Spleen (tissue), 11 donors: ENCODE measurements around the gene PLA2G6. TPM values are rescaled to one million over a fixed set of nuclear protein-coding genes. Genes with fewer than 3 reads are reported as not detected.

ENCODE experiments used
- DNase-seq: peaks from one replicate; pipeline ENCODE4 v3.0.0-alpha.2; 2020
- H3K27ac ChIP-seq, 8 donors: fragments of 200-600 bp; sonication (generic) in 7 of 8; 1 replicate in 4 of 8; 2 replicates in 4 of 8; pipeline versions ENCODE4 v1.5.0 to v1.8.0; 2016 to 2021; ENCODE audit warnings: inconsistent platforms in 4 of 8, mild to moderate bottlenecking in 4 of 8, moderate library complexity in 1 of 8
- H3K27me3 ChIP-seq, 7 donors: fragments of 200-600 bp; sonication (generic) in 6 of 7; replicated peaks in 1 of 7; 1 replicate in 4 of 7; 2 replicates in 3 of 7; pipeline versions ENCODE4 v1.5.0 to v1.8.0; 2016 to 2021; ENCODE audit warnings: inconsistent platforms in 3 of 7, mild to moderate bottlenecking in 1 of 7
- H3K36me3 ChIP-seq, 6 donors: fragments of 200-600 bp; sonication (generic) in 5 of 6; 1 replicate in 4 of 6; 2 replicates in 2 of 6; pipeline versions ENCODE4 v1.5.0 to v1.8.0; 2016 to 2021; ENCODE audit warnings: inconsistent platforms in 2 of 6
- H3K4me1 ChIP-seq, 6 donors: fragments of 200-600 bp; sonication (generic) in 5 of 6; 1 replicate in 3 of 6; 2 replicates in 3 of 6; pipeline versions ENCODE4 v1.5.0 to v1.8.0; 2016 to 2021; ENCODE audit warnings: inconsistent platforms in 3 of 6
- H3K4me3 ChIP-seq, 8 donors: fragments of 200-600 bp; sonication (generic) in 7 of 8; 1 replicate in 4 of 8; 2 replicates in 4 of 8; pipeline versions ENCODE4 v1.5.0 to v1.8.0; 2016 to 2021; ENCODE audit warnings: inconsistent platforms in 4 of 8, mild to moderate bottlenecking in 4 of 8, moderate library complexity in 2 of 8
- H3K9me3 ChIP-seq, 8 donors: fragments of 200-600 bp; sonication (generic) in 7 of 8; 1 replicate in 4 of 8; 2 replicates in 4 of 8; pipeline versions ENCODE4 v1.5.0 to v1.8.0; 2016 to 2021; ENCODE audit warnings: inconsistent platforms in 4 of 8
- CTCF ChIP-seq, 11 experiments: fragments of 200-600 bp in 7 of 11; fragments of 450-650 bp in 4 of 11; sonication (generic) in 4 of 11; IDR thresholded peaks in 8 of 11; conservative IDR thresholded peaks in 3 of 11; 1 replicate in 7 of 11; 2 replicates in 4 of 11; pipeline versions ENCODE4 v1.4.0 to v1.8.0; 2016 to 2021; ENCODE audit warnings: antibody characterized with exemption in 11 of 11, inconsistent platforms in 4 of 11, mild to moderate bottlenecking in 1 of 11
- POLR2A ChIP-seq, 3 donors: fragments of 450-650 bp; IDR thresholded peaks; one replicate each; pipeline ENCODE4 v1.5.1; 2017; ENCODE audit warnings: antibody characterized with exemption in 3 of 3, mild to moderate bottlenecking in 1 of 3
- POLR2AphosphoS5 ChIP-seq, 3 donors: sonication (generic); formaldehyde crosslinking; IDR thresholded peaks; one replicate each; pipeline ENCODE4 v1.5.1; 2017; ENCODE audit warnings: antibody characterized with exemption in 3 of 3
- WGBS, 5 donors: extraction: QIAGEN DNeasy Blood & Tissue Kit in 3 of 5; methylation state at CpG; one replicate each; pipeline versions ENCODE4 v1.1.5 to v1.1.7; 2013 to 2018; 5-methylcytosine and 5-hydroxymethylcytosine counted together
- intact Hi-C: fragments of 100-400 bp; cut with DNase I; formaldehyde crosslinking; loops from one replicate; pipeline ENCODE4 v1.15.0; 2023; ENCODE audit warnings: low total_unique reads
- polyA plus RNA-seq, 3 donors: library from polyadenylated mRNA; stranded (reverse); fragments of 200-250 nt; gene quantifications; one replicate each; pipeline ENCODE4 v1.2.1, GENCODE V29; 2013
- total RNA-seq, 7 donors: library from RNA; depleted of rRNA in 3 of 7; stranded (reverse); fragments of >200 nt in 3 of 7; fragmentation: NEBNext Ultra II Directional in 4 of 7; extraction: Animal tissue kit (Norgen Biotek cat#: 25700) in 4 of 7; gene quantifications; one replicate each; pipeline versions ENCODE4 v1.1.0 to v1.2.1, GENCODE V29; 2016 to 2021
- donor health status: healthy with polysubstance abuse.
- donor health status: DM: no; HTN: no; CAD: no; lungs with moderate emphysema.
- donor health status: DM: no; HTN: no; CAD: no.
- donor health status: Bipolar disorder and iron deficiency.
- donor health status: healthy.
- donor health status: DM: no; HTN: no; CAD: no.
- donor health status: DM: yes; HTN: yes; CAD: no.

PLA2G6 gene
- total and polyA plus RNA-seq, 10 donors: 18.1 to 60.9 (median 55.8) TPM

- no peak overlapping the region for H3K27ac ChIP-seq
- WGBS, 5 donors: 78 to 87% (median 86%) methylated on average over 10 of the region's 10 CpGs
- intact Hi-C loops: no loop called here
These were observed 10.3 kb upstream of the PLA2G6 start for GRCh38 chr22:38191731-38192474.

GRCh38 chr22:38191055-38191454 lies 9.4 kb upstream of the PLA2G6 start:
- H3K4me1 ChIP-seq: peaks cover 0 to 39% (median 13%) of the 10 kb centered on the region in 6 donors
- H3K36me3 ChIP-seq: no peaks in the 10 kb centered on the region
- DNase-seq: no peak
- intact Hi-C loops: no loop called here
- no peak overlapping the region for H3K4me3 ChIP-seq
- no peak for TF ChIP-seq POLR2A (IDR thresholded peaks at IDR 0.05)
- no peak for TF ChIP-seq POLR2AphosphoS5 (IDR thresholded peaks at IDR 0.05)
- TF ChIP-seq CTCF (IDR thresholded peaks at IDR 0.05 in 8 of 11, conservative IDR thresholded peaks at IDR 0.05 in 3 of 11): no peak
- H3K27me3 ChIP-seq: no peaks in the 10 kb centered on the region
- WGBS, 5 donors: 88 to 95% (median 92%) methylated on average over 14 of the region's 14 CpGs
- H3K9me3 ChIP-seq: no peaks in the 10 kb centered on the region
- H3K27ac ChIP-seq: no peak overlapping the region

More at GRCh38 chr22:38191731-38192474, 10.3 kb upstream of the PLA2G6 start:
- Histone ChIP-seq H3K27me3 (no peaks in the 10 kb centered on the region), H3K4me1 (peaks cover 0 to 39% (median 13%) of the 10 kb centered on the region in 6 donors), H3K4me3 (no peak overlapping the region), H3K36me3 (no peaks in the 10 kb centered on the region), H3K9me3 (no peaks in the 10 kb centered on the region)
- DNase-seq: no peak
- TF ChIP-seq CTCF (IDR thresholded peaks at IDR 0.05 in 8 of 11, conservative IDR thresholded peaks at IDR 0.05 in 3 of 11) (no peak), POLR2A (IDR thresholded peaks at IDR 0.05) (no peak), POLR2AphosphoS5 (IDR thresholded peaks at IDR 0.05) (no peak)

GRCh38 chr22:38190581-38190980 lies 9.0 kb upstream of the PLA2G6 start:
- intact Hi-C loops: no loop called here
- H3K27ac ChIP-seq: no peak overlapping the region
- no peak for DNase-seq
- 78 to 86% (median 85%) methylated on average over 6 of the region's 6 CpGs for WGBS, 5 donors
- no peaks in the 10 kb centered on the region for H3K27me3 ChIP-seq
- no peak for TF ChIP-seq POLR2A (IDR thresholded peaks at IDR 0.05)
- no peak for TF ChIP-seq POLR2AphosphoS5 (IDR thresholded peaks at IDR 0.05)
- TF ChIP-seq CTCF (IDR thresholded peaks at IDR 0.05 in 8 of 11, conservative IDR thresholded peaks at IDR 0.05 in 3 of 11): no peak
- peaks cover 0 to 39% (median 13%) of the 10 kb centered on the region in 6 donors for H3K4me1 ChIP-seq
- H3K4me3 ChIP-seq: no peak overlapping the region
- no peaks in the 10 kb centered on the region for H3K9me3 ChIP-seq
- no peaks in the 10 kb centered on the region for H3K36me3 ChIP-seq

GRCh38 chr22:38189104-38189503 lies 7.5 kb upstream of the PLA2G6 start:
- no peak overlapping the region for H3K4me3 ChIP-seq
- no peak for DNase-seq
- H3K9me3 ChIP-seq: no peaks in the 10 kb centered on the region
- H3K4me1 ChIP-seq: peaks cover 0 to 29% (median 6%) of the 10 kb centered on the region in 6 donors
- intact Hi-C loops: no loop called here
- H3K36me3 ChIP-seq: no peaks in the 10 kb centered on the region
- no peaks in the 10 kb centered on the region for H3K27me3 ChIP-seq
- TF ChIP-seq POLR2A (IDR thresholded peaks at IDR 0.05): no peak
- TF ChIP-seq CTCF (IDR thresholded peaks at IDR 0.05 in 8 of 11, conservative IDR thresholded peaks at IDR 0.05 in 3 of 11): no peak
- no peak for TF ChIP-seq POLR2AphosphoS5 (IDR thresholded peaks at IDR 0.05)
- H3K27ac ChIP-seq: no peak overlapping the region
- WGBS, 5 donors: 77 to 91% (median 80%) methylated on average over 3 of the region's 3 CpGs
